Vagina (tissue), 2 donors: ENCODE measurements around the gene HMX1. TPM values are rescaled to one million over a fixed set of nuclear protein-coding genes. Genes with fewer than 3 reads are reported as not detected.

Source experiments
- DNase-seq, 2 donors: peaks; one replicate each; pipeline ENCODE4 v3.0.0-alpha.2; 2017; ENCODE audit errors: extremely low spot score in 2 of 2
- H3K27ac ChIP-seq: fragments of 200-600 bp; sonication (generic); one replicate; pipeline ENCODE4 v1.5.1; 2019
- H3K27me3 ChIP-seq: fragments of 200-600 bp; sonication (generic); one replicate; pipeline ENCODE4 v1.5.1; 2019
- H3K36me3 ChIP-seq, 2 donors: fragments of 200-600 bp; sonication (generic); one replicate each; pipeline ENCODE4 v1.5.1; 2017 to 2019
- H3K4me1 ChIP-seq: fragments of 200-600 bp; sonication (generic); one replicate; pipeline ENCODE4 v1.5.1; 2019
- H3K4me3 ChIP-seq, 2 donors: fragments of 200-600 bp; sonication (generic); 1 replicate in 1 of 2; 2 replicates in 1 of 2; pipeline ENCODE4 v1.5.1; 2016 to 2019
- H3K9me3 ChIP-seq: fragments of 200-600 bp; sonication (generic); one replicate; pipeline ENCODE4 v1.5.1; 2019
- CTCF ChIP-seq, 3 experiments: fragments of 450-650 bp in 2 of 3; fragments of 200-600 bp in 1 of 3; sonication (generic) in 1 of 3; IDR thresholded peaks; one replicate each; pipeline ENCODE4 v1.5.1; 2017 to 2019; ENCODE audit warnings: antibody characterized with exemption in 3 of 3, mild to moderate bottlenecking in 2 of 3, moderate library complexity in 2 of 3
- POLR2A ChIP-seq, 2 donors: fragments of 450-650 bp; IDR thresholded peaks; one replicate each; pipeline ENCODE4 v1.6.1; 2017; ENCODE audit warnings: antibody characterized with exemption in 2 of 2, mild to moderate bottlenecking in 2 of 2, moderate library complexity in 2 of 2
- POLR2AphosphoS5 ChIP-seq, 2 donors: sonication (generic); formaldehyde crosslinking; IDR thresholded peaks; one replicate each; pipeline ENCODE4 v1.9.0; 2017; ENCODE audit warnings: antibody characterized with exemption in 2 of 2, mild to moderate bottlenecking in 2 of 2, low read depth in 1 of 2; ENCODE audit not compliant: insufficient read depth in 1 of 2
- intact Hi-C: fragments of 100-400 bp; cut with DNase I; formaldehyde crosslinking; loops from one replicate; pipeline ENCODE4 v1.15.1; 2023
- total RNA-seq: library from RNA; depleted of rRNA; stranded (reverse); fragments of >200 nt; gene quantifications from one replicate; pipeline ENCODE4 v1.2.3, GENCODE V29; 2016

The HMX1 gene
- total RNA-seq, 1 donor from 2014 or later, result not detected

GRCh38 chr4:8851321-8852117 is 20.1 kb downstream of the HMX1 start:
- no peak overlapping the region for H3K4me3 ChIP-seq
- DNase-seq, result no peak
- H3K27me3 ChIP-seq, result no peaks in the 10 kb centered on the region

GRCh38 chr4:8850830-8851188 is 20.8 kb downstream of the HMX1 start:
- H3K9me3 ChIP-seq, result no peaks in the 10 kb centered on the region
- no peak overlapping the region for H3K4me3 ChIP-seq
- no peaks in the 10 kb centered on the region for H3K27me3 ChIP-seq
- no peak for DNase-seq
- no peaks in the 10 kb centered on the region for H3K4me1 ChIP-seq
- intact Hi-C loops, result no loop called here
- TF ChIP-seq POLR2AphosphoS5 (IDR thresholded peaks at IDR 0.05; ENCODE audit: insufficient read depth in 1 of 2, low read depth in 1 of 2) (no peak), POLR2A (IDR thresholded peaks at IDR 0.05) (no peak), CTCF (IDR thresholded peaks at IDR 0.05) (no peak)
- no peak overlapping the region for H3K27ac ChIP-seq
- H3K36me3 ChIP-seq, result no peaks in the 10 kb centered on the region

More at GRCh38 chr4:8851321-8852117, 20.1 kb downstream of the HMX1 start:
- no peaks in the 10 kb centered on the region for H3K36me3 ChIP-seq
- no peaks in the 10 kb centered on the region for H3K4me1 ChIP-seq
- H3K9me3 ChIP-seq, result no peaks in the 10 kb centered on the region
- intact Hi-C loops, result no loop called here
- no peak overlapping the region for H3K27ac ChIP-seq
- no peak for TF ChIP-seq CTCF (IDR thresholded peaks at IDR 0.05)
- TF ChIP-seq POLR2A (IDR thresholded peaks at IDR 0.05), result no peak
- TF ChIP-seq POLR2AphosphoS5 (IDR thresholded peaks at IDR 0.05; ENCODE audit: insufficient read depth in 1 of 2, low read depth in 1 of 2), result no peak

GRCh38 chr4:8850074-8850829 is 21.4 kb downstream of the HMX1 start:
- H3K4me3 ChIP-seq, result no peak overlapping the region
- no peaks in the 10 kb centered on the region for H3K36me3 ChIP-seq
- no peaks in the 10 kb centered on the region for H3K4me1 ChIP-seq
- TF ChIP-seq POLR2A (IDR thresholded peaks at IDR 0.05) (no peak), CTCF (IDR thresholded peaks at IDR 0.05) (no peak), POLR2AphosphoS5 (IDR thresholded peaks at IDR 0.05; ENCODE audit: insufficient read depth in 1 of 2, low read depth in 1 of 2) (no peak)
- intact Hi-C loops, result no loop called here
- no peak for DNase-seq
- H3K9me3 ChIP-seq, result no peaks in the 10 kb centered on the region
- no peaks in the 10 kb centered on the region for H3K27me3 ChIP-seq
- H3K27ac ChIP-seq, result no peak overlapping the region

GRCh38 chr4:8849266-8850073 is 22.2 kb downstream of the HMX1 start:
- Histone ChIP-seq H3K27me3 (no peaks in the 10 kb centered on the region), H3K27ac (no peak overlapping the region), H3K4me3 (no peak overlapping the region), H3K36me3 (no peaks in the 10 kb centered on the region), H3K9me3 (no peaks in the 10 kb centered on the region), H3K4me1 (no peaks in the 10 kb centered on the region)
- intact Hi-C loops, result no loop called here
- DNase-seq, result no peak
- TF ChIP-seq CTCF (IDR thresholded peaks at IDR 0.05), result no peak
- no peak for TF ChIP-seq POLR2A (IDR thresholded peaks at IDR 0.05)
- TF ChIP-seq POLR2AphosphoS5 (IDR thresholded peaks at IDR 0.05; ENCODE audit: insufficient read depth in 1 of 2, low read depth in 1 of 2), result no peak
